Measurements from ENCODE around the gene DLGAP4. TPM values are rescaled to one million over a fixed set of nuclear protein-coding genes. Genes with fewer than 3 reads are reported as not detected.

The DLGAP4 gene
- total and polyA plus RNA-seq, 2 of the 13 experiments (the other 11 are each of a cell fraction or from before 2014, with no cell fraction given), result 15.2 to 26.7 TPM

GRCh38 chr20:36574366-36575135, 268.4 kb downstream of the DLGAP4 start (continued):
- TF ChIP-seq ZNF17 (CRISPR knock-in tag; IDR thresholded peaks at IDR 0.05) (no peak), HNRNPLL (IDR thresholded peaks at IDR 0.05; ENCODE audit: low read depth, low read length, poor library complexity, severe bottlenecking) (peak; percentile 85), ZNF510 (CRISPR knock-in tag; IDR thresholded peaks at IDR 0.05; ENCODE audit: low read depth) (0 out of 2 replicates have a peak, but pooled peaks have one; percentile 68), FOXC1 (CRISPR knock-in tag; IDR thresholded peaks at IDR 0.05; ENCODE audit: borderline replicate concordance) (peak; percentile 85; the same call in 1 of the 2 replicates), ARNT2 (CRISPR knock-in tag; IDR thresholded peaks at IDR 0.05; ENCODE audit: low read depth) (peak; percentile 81), HNRNPL (IDR thresholded peaks at IDR 0.05; ENCODE audit: low read depth, low read length) (no peak), SYNCRIP (IDR thresholded peaks at IDR 0.05; ENCODE audit: insufficient read depth, low read depth, low read length) (no peak), ZNF367 (CRISPR knock-in tag; IDR thresholded peaks at IDR 0.05; ENCODE audit: borderline replicate concordance) (no peak), U2AF2 (IDR thresholded peaks at IDR 0.05; ENCODE audit: low read depth, low read length) (no peak), SP4 (CRISPR knock-in tag; IDR thresholded peaks at IDR 0.05) (peak; percentile 33; the same call in 1 of the 2 replicates), ZNF160 (CRISPR knock-in tag; IDR thresholded peaks at IDR 0.05) (0 out of 2 replicates have a peak, but pooled peaks have one; percentile 2), MAFG (CRISPR knock-in tag; IDR thresholded peaks at IDR 0.05) (peak; percentile 63; the same call in 1 of the 2 replicates), ZBTB21 (CRISPR knock-in tag; IDR thresholded peaks at IDR 0.05) (no peak), ZNF83 (CRISPR knock-in tag; IDR thresholded peaks at IDR 0.05; ENCODE audit: borderline replicate concordance) (peak; percentile 76), FOXP1 (IDR thresholded peaks at IDR 0.05) (no peak), FOXP1 (CRISPR knock-in tag; IDR thresholded peaks at IDR 0.05) (no peak), BCLAF1 (IDR thresholded peaks at IDR 0.05) (no peak)
- TF ChIP-seq, protein P1, sequence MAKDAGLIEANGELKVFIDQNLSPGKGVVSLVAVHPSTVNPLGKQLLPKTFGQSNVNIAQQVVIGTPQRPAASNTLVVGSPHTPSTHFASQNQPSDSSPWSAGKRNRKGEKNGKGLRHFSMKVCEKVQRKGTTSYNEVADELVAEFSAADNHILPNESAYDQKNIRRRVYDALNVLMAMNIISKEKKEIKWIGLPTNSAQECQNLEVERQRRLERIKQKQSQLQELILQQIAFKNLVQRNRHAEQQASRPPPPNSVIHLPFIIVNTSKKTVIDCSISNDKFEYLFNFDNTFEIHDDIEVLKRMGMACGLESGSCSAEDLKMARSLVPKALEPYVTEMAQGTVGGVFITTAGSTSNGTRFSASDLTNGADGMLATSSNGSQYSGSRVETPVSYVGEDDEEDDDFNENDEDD (CRISPR knock-in tag; IDR thresholded peaks at IDR 0.05; ENCODE audit: borderline replicate concordance), result peak; percentile 87
- TF ChIP-seq, protein P2, sequence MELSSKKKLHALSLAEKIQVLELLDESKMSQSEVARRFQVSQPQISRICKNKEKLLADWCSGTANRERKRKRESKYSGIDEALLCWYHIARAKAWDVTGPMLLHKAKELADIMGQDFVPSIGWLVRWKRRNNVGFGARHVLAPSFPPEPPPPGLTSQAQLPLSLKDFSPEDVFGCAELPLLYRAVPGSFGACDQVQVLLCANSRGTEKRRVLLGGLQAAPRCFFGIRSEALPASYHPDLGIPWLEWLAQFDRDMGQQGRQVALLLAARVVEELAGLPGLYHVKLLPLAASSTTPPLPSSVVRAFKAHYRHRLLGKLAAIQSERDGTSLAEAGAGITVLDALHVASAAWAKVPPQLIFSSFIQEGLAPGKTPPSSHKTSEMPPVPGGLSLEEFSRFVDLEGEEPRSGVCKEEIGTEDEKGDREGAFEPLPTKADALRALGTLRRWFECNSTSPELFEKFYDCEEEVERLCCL (CRISPR knock-in tag; IDR thresholded peaks at IDR 0.05; ENCODE audit: borderline replicate concordance), result no peak
- TF ChIP-seq, protein P3, sequence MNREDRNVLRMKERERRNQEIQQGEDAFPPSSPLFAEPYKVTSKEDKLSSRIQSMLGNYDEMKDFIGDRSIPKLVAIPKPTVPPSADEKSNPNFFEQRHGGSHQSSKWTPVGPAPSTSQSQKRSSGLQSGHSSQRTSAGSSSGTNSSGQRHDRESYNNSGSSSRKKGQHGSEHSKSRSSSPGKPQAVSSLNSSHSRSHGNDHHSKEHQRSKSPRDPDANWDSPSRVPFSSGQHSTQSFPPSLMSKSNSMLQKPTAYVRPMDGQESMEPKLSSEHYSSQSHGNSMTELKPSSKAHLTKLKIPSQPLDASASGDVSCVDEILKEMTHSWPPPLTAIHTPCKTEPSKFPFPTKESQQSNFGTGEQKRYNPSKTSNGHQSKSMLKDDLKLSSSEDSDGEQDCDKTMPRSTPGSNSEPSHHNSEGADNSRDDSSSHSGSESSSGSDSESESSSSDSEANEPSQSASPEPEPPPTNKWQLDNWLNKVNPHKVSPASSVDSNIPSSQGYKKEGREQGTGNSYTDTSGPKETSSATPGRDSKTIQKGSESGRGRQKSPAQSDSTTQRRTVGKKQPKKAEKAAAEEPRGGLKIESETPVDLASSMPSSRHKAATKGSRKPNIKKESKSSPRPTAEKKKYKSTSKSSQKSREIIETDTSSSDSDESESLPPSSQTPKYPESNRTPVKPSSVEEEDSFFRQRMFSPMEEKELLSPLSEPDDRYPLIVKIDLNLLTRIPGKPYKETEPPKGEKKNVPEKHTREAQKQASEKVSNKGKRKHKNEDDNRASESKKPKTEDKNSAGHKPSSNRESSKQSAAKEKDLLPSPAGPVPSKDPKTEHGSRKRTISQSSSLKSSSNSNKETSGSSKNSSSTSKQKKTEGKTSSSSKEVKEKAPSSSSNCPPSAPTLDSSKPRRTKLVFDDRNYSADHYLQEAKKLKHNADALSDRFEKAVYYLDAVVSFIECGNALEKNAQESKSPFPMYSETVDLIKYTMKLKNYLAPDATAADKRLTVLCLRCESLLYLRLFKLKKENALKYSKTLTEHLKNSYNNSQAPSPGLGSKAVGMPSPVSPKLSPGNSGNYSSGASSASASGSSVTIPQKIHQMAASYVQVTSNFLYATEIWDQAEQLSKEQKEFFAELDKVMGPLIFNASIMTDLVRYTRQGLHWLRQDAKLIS (CRISPR knock-in tag; IDR thresholded peaks at IDR 0.05), result no peak; the same call in 1 of the 2 replicates

Data from HepG2 (cell line).